WI38 (cell line): ENCODE data around the gene IDI1.
"Not testable (repeated sequence)": the region's sequence is repeated elsewhere in the genome, so short reads cannot be mapped to it uniquely, and the experiment has no call there.

Experiments
- H3K4me3 ChIP-seq: 2 replicates; pipeline ENCODE4 v1.5.1; 2011; ENCODE audit warnings: low read depth, mild to moderate bottlenecking, control low read depth, low read length
- TF ChIP-seq, protein P1 (sequence below): IDR thresholded peaks from 2 replicates; pipeline ENCODE4 v1.5.1; 2012; ENCODE audit warnings: low read depth, mild to moderate bottlenecking, control low read depth, low read length

The IDI1 gene

DNA sequence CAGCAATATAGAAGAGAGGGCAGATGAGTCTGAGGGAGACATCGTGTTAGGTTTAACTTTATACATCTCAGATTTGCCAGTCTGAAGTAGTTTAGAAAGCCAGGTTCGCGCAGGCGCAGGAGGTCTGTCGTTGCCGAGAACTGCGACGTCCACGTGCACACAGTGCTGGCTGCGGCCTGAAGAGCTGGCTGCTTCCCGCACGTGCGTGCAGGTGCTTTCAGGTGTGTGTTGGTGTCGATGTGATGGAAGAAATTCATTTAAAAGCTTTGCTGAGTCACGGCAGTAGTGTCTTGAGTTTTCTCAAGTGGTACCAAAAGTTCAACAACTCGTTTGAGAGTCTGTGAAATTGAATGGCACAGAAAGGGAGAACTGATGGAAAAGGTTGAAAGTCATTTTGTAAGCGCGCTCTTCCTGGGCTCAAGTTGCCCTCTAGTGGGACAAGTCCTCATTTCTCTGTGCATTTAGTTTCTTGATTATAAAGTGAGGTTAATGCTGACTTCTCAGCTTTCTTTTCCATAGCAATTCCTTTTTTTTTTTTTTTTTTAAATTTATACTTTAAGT, 25.9 kb upstream of the IDI1 start:
- no peak overlapping the region for H3K4me3 ChIP-seq
- TF ChIP-seq, protein P1, sequence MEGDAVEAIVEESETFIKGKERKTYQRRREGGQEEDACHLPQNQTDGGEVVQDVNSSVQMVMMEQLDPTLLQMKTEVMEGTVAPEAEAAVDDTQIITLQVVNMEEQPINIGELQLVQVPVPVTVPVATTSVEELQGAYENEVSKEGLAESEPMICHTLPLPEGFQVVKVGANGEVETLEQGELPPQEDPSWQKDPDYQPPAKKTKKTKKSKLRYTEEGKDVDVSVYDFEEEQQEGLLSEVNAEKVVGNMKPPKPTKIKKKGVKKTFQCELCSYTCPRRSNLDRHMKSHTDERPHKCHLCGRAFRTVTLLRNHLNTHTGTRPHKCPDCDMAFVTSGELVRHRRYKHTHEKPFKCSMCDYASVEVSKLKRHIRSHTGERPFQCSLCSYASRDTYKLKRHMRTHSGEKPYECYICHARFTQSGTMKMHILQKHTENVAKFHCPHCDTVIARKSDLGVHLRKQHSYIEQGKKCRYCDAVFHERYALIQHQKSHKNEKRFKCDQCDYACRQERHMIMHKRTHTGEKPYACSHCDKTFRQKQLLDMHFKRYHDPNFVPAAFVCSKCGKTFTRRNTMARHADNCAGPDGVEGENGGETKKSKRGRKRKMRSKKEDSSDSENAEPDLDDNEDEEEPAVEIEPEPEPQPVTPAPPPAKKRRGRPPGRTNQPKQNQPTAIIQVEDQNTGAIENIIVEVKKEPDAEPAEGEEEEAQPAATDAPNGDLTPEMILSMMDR, result no peak

DNA sequence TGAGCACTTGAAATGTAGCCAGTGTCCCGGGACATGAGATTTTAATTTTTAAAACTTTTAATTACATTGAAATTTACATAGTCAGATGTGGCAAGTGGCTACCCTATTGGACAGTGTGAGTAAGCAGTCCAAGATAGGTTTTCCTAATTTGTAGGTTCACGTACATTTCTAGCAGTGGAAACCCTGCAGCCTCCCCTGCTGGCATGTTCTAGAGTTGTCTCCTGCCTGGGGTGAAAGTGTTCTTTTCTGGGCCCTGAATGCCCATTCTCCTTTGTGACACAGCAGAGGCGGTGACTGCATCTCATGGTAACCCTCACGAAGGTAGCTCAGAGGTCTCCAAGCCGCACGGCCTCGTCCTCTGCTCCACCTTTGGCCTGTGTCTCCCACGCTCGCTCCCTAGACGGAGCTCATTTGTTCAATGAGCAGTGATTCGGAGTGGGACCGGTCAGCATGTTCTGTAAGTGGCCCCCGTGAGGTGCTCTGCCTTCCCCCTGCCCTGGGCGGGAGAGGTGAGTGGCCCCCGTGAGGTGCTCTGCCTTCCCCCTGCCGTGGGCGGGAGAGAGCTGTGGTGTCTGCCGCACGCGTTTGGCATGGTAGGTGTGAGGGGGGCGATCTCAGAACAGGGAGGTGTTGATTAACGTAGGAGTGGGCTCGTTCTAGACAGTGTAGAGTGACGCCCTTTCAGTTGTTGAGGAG, 25.3 kb upstream of the IDI1 start:
- TF ChIP-seq, protein P1, result no peak
- no peak overlapping the region for H3K4me3 ChIP-seq

DNA sequence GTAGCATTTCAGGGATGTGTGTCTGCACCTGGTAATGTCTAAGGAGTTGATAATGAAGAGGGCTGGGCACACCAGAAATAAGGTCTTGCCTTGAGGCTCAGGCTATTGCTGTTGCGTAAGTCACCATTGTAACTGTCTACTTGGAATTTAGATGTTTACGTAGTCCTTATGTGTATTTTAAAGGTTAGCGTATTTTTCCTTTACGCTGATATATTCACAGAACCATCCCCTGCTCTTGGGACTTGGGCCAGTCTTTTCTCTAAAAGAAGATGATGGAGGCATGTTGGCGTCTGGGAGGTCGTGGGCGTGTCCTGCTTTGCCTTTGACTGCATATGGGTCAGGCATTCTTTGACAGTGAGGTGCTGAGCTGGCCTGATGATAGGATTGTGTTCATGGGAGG, 22.0 kb upstream of the IDI1 start:
- TF ChIP-seq, protein P1, result no peak
- H3K4me3 ChIP-seq, result no peak overlapping the region

DNA sequence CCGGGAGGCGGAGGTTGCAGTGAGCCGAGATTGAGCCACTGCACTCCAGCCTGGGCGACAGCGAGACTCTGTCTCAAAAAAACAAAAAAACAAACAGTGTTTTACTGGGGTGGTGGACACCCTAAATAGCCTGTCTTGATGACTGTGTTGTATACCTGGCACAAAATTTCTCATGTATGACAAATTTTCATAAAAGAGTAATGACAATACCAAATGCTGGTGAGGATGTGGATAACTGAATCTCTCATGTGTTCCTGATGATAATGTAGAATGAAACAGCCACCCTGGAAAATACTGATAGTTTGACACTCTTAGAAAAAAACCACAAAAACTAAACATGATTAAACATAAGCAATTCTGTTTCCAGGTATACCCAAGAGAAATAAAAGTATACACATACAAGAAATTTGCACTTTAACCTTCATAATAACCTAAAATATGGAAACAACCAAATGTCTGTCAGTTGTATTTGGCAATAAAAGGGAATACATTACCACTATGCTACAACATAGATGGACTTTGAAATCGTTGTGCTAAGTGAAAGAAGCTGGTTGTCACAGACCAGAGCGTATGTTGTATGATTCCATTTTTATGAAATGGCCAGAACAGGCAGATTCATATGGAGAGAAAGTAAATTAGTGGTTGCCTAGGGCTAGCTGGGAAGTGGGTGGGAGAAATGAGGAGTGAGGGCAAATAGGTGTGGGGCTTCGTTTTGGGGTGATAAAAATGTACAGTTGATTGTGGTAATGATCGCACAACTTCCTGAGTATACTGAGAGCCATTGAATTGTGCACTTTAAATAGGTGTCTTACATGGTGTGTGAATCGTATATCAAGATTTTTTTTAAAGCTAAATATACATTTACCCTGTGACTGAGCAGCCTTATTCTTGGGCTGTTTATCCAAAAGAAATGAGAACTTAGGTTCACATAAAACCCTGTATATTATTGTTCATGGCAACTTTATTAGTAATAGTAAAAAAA, 19.8 kb upstream of the IDI1 start:
- TF ChIP-seq, protein P1, result no peak
- H3K4me3 ChIP-seq, result no peak overlapping the region

DNA sequence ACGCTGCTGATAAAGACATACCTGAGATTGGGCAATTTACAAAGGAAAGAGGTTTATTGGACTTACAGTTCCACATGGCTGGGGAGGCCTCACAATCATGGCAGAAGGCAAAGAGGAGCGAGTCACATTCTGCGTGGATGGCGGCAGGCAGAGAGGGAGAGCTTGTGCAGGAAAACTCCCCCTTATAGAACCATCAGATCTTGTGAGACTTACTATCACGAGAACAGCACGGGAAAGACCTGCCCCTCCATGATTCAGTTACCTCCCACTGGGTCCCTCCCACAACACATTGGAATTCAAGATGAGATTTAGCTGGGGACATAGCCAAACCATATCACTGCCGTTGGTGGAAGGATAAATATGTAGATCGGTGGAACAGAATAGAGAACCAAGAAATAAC, 17.8 kb upstream of the IDI1 start:
- not testable (repeated sequence) for H3K4me3 ChIP-seq

DNA sequence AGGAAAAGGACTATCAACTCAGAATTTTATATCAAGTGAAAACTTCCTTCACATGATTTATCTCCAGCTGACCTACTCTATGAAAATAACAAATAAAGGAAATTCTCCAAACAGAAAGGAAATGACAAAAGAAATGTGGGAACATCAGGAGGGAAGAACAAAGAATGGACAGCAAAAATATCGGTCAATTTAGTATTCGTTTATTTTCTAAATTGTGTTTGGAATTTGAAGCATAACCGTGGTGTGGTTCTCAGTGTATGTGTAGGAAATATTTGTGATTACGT, 16.0 kb upstream of the IDI1 start:
- TF ChIP-seq, protein P1, result no peak

DNA sequence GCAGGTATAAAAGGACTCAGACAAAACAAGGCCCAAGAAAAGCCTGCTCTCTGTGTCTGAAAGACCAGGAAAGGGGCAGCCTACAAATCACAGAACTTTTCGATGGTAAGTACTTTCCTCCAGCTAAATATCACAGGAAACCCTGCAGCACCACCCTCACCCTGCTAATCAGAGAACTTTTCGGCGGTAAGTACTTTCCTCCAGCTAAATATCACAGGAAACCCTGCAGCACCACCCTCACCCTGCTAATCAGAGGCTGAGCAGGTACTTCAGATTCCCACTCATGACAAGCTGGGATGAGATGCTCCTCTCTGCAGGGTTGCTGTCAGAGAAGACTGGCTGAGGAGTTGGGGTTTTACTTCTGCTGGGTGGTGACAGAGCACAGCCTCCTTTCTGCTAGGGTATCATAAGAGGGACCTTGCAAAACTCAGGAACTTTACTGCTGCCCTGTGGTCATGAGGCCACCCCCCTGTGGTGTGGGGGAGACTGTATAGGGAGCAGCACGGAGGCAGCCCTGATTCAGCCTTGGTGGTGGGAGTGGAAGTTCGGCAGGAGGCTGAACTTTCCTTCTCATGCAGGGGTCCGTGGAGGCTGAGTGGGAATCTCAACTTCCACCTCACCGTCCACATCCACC, 14.4 kb upstream of the IDI1 start:
- TF ChIP-seq, protein P1, result no peak
- H3K4me3 ChIP-seq, result no peak overlapping the region

More for the DNA sequence above, 16.0 kb upstream of the IDI1 start:
- H3K4me3 ChIP-seq, result no peak overlapping the region
